ENCODE results near the gene CFAP20. TPM values are rescaled to one million over a fixed set of nuclear protein-coding genes. Genes with fewer than 3 reads are reported as not detected.

Gene CFAP20
- total RNA-seq, result 10 to 100 TPM; 40.7 to 46.7 TPM

GRCh38 chr16:58129097-58129936 is at the start of gene CFAP20:
Gene CFAP20 (minus strand): TSS chr16:58129381. CDS start chr16:58129115, 266 bp downstream.
- DNase-seq, result peak; percentile 97
- peaks cover 7% of the 10 kb centered on the region for H3K36me3 Mint-ChIP-seq (ENCODE audit: low read depth)
- peaks cover 41% of the 10 kb centered on the region for H3K4me1 Mint-ChIP-seq
- CTCF ChIA-PET, result interaction anchor here (0.6 to 1.9 kb wide), 6 partner anchors 9 to 497 kb away, joined by 3 to 5 read pairs (median 3); no protein-coding TSS in a partner anchor
- peak within 1 kb of the TSS; percentile 84 for H3K27ac Mint-ChIP-seq
- H3K27me3 Mint-ChIP-seq, result no peaks in the 10 kb centered on the region
- peak within 1 kb of the TSS; percentile 80 for H3K4me3 Mint-ChIP-seq
- POLR2A ChIA-PET, result interaction anchor here (0.6 to 1.0 kb wide), 6 partner anchors 9 to 944 kb away, joined by 3 to 5 read pairs (median 3); partner anchors contain the start of gene PSME3IP1
- no peaks in the 10 kb centered on the region for H3K9me3 Mint-ChIP-seq

DNA sequence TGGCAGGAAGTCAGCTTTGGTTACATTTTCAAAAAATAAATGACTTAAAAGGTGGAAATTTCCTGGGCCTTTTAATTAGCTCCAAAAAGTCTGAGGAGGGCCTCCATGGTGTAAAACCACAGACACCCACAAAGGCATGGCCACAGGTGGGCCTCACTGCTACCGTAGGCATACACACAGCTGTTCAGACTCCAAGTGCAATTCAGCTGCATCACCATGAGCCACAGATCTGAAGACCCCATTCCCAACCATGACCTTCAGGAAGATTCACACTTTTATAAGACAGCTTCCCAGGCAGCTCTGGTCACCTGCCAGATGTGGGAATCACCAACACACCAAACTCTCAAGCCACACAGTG is 48.2 kb upstream of the CFAP20 start:
- peaks cover 60% of the 10 kb centered on the region for H3K36me3 Mint-ChIP-seq (ENCODE audit: low read depth)
- no peak for DNase-seq
- peak overlapping the region; percentile 81 for H3K27ac Mint-ChIP-seq
- H3K4me1 Mint-ChIP-seq, result peaks cover 28% of the 10 kb centered on the region
- H3K27me3 Mint-ChIP-seq, result no peaks in the 10 kb centered on the region
- ChIA-PET POLR2A (no interaction called here), CTCF (interaction anchor here (1.7 kb wide), 1 partner anchor 12 kb away, joined by 8 read pairs; no protein-coding TSS in a partner anchor)
- no peak overlapping the region for H3K4me3 Mint-ChIP-seq
- no peaks in the 10 kb centered on the region for H3K9me3 Mint-ChIP-seq

GRCh38 chr16:58176608-58177352 is 47.6 kb upstream of the CFAP20 start:
- Mint-ChIP-seq H3K36me3 (ENCODE audit: low read depth) (peaks cover 58% of the 10 kb centered on the region), H3K4me1 (peaks cover 28% of the 10 kb centered on the region), H3K4me3 (no peak overlapping the region), H3K9me3 (no peaks in the 10 kb centered on the region), H3K27me3 (no peaks in the 10 kb centered on the region), H3K27ac (peak overlapping the region; percentile 81)
- peak; percentile 30 for DNase-seq
- CTCF ChIA-PET, result interaction anchor here (1.2 to 1.7 kb wide), 2 partner anchors 13 to 31 kb away, joined by 3 to 8 read pairs; no protein-coding TSS in a partner anchor
- POLR2A ChIA-PET, result no interaction called here

- ChIA-PET POLR2A (no interaction called here), CTCF (interaction anchor here (0.7 kb wide), 1 partner anchor 126 kb away, joined by 3 read pairs; no protein-coding TSS in a partner anchor)
- no peak for DNase-seq
- H3K4me3 Mint-ChIP-seq, result no peak overlapping the region
- no peak overlapping the region for H3K27ac Mint-ChIP-seq
- peaks cover 1% of the 10 kb centered on the region for H3K4me1 Mint-ChIP-seq
- H3K36me3 Mint-ChIP-seq (ENCODE audit: low read depth), result peaks cover 49% of the 10 kb centered on the region
- H3K9me3 Mint-ChIP-seq, result no peaks in the 10 kb centered on the region
- H3K27me3 Mint-ChIP-seq, result no peaks in the 10 kb centered on the region
These were observed 41.0 kb upstream of the CFAP20 start for GRCh38 chr16:58170223-58170622.

DNA sequence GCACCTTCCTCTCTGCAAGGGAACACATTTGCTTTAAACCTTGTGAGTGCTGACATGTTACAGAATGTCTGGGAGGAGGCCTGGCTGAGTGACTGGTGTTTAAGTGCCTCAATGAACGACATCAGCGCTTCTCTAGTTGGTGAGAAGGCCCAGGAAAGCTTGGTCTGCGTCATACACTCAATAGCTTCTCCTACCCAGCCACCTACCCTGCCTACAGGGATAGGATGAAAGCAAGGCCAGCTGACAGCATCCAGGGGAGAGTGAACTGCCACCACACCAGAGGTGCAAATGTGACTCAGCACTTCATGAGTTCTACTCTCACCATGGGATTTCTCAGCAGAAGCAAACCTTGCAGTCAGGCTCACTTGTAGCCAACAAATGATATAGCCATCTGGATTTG is 31.7 kb upstream of the CFAP20 start:
- CTCF ChIA-PET, result no interaction called here
- POLR2A ChIA-PET, result no interaction called here
- H3K27me3 Mint-ChIP-seq, result no peaks in the 10 kb centered on the region
- H3K4me1 Mint-ChIP-seq, result no peaks in the 10 kb centered on the region
- DNase-seq, result no peak
- peaks cover 44% of the 10 kb centered on the region for H3K36me3 Mint-ChIP-seq (ENCODE audit: low read depth)
- H3K9me3 Mint-ChIP-seq, result no peaks in the 10 kb centered on the region
- no peak overlapping the region for H3K4me3 Mint-ChIP-seq
- H3K27ac Mint-ChIP-seq, result no peak overlapping the region

DNA sequence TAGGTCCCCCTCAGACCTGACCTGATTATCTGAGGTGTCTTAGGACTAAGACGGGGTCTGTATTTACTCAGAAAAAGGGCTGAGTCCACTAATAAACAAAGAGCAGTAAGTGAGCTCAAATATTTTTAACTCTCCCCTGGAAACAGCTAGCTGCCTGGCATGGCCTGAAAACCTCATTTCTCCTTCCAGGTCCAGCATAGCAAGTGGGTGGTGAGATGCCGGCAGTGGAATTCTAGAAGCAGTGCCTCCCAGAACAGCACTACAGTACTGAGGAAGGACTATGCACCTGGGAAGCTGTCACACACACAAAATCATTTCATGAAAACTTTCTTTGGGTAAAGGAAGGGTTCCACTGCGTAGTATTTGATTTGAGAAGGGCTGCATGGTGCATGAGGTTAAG is 29.5 kb upstream of the CFAP20 start:
- DNase-seq, result no peak
- Mint-ChIP-seq H3K36me3 (ENCODE audit: low read depth) (peaks cover 24% of the 10 kb centered on the region), H3K9me3 (no peaks in the 10 kb centered on the region), H3K27ac (no peak overlapping the region), H3K4me1 (no peaks in the 10 kb centered on the region), H3K4me3 (no peak overlapping the region), H3K27me3 (no peaks in the 10 kb centered on the region)
- ChIA-PET CTCF (no interaction called here), POLR2A (no interaction called here)

DNA sequence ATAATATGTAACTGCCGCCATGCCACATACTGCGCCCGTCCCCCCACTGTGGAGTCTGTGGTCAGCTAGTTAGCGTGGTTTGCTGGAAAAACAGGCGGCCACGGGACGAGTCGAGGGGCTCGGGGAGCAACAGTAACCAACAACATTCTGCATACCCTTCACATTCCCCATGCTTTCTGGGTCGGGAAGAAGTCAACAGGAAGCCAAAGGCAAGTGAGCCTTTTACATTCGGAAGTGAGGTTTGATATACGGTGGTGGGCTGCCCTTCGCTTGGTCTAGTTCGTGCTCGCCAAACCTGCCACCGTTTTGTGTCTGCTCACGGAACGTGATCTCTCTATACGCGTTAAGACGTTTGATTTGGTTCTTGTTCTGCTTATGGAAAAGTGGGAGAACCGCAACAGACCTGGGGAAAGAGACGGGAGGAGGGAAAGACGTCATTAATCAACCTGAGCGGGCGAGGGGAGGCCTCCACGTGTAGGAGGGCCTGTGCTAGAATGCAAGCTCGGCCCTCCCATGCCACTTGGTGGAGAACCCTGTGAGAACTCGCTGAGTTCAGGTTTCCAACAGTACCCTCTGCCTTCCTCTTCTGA is 28.9 kb upstream of the CFAP20 start:
- no peaks in the 10 kb centered on the region for H3K9me3 Mint-ChIP-seq
- CTCF ChIA-PET, result interaction anchor here (0.6 to 1.1 kb wide), 2 partner anchors 10 to 26 kb away, joined by 3 to 4 read pairs; no protein-coding TSS in a partner anchor
- no peak overlapping the region for H3K27ac Mint-ChIP-seq
- no peaks in the 10 kb centered on the region for H3K4me1 Mint-ChIP-seq
- no peak for DNase-seq
- H3K27me3 Mint-ChIP-seq, result no peaks in the 10 kb centered on the region
- POLR2A ChIA-PET, result no interaction called here
- H3K36me3 Mint-ChIP-seq (ENCODE audit: low read depth), result peaks cover 19% of the 10 kb centered on the region
- H3K4me3 Mint-ChIP-seq, result no peak overlapping the region

DNA sequence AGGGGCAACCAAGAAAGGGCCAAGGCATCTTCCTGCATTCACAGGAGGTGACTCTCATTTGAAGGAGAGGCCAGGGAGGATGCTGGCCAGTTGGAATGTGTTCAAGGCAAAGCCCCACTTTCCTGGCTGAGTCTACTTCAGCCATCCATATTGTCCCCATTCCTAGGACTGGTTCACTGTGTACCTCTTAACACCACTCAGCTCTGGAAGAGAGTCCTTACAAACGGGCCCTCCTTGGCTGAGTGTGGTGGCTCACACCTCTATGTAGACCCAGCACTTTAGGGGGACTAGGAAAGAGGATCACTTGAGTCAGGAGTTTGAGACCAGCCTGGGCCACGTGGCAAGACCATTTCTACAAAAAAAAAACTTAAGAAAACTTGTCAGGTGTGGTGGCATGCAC is 28.1 kb upstream of the CFAP20 start:
- POLR2A ChIA-PET, result no interaction called here
- peaks cover 13% of the 10 kb centered on the region for H3K36me3 Mint-ChIP-seq (ENCODE audit: low read depth)

GRCh38 chr16:58155839-58156238 is 26.7 kb upstream of the CFAP20 start:
- Mint-ChIP-seq H3K36me3 (ENCODE audit: low read depth) (peaks cover 10% of the 10 kb centered on the region), H3K4me1 (no peaks in the 10 kb centered on the region), H3K9me3 (no peaks in the 10 kb centered on the region), H3K27me3 (no peaks in the 10 kb centered on the region), H3K4me3 (no peak overlapping the region), H3K27ac (no peak overlapping the region)
- CTCF ChIA-PET, result interaction anchor here (0.8 kb wide), 1 partner anchor 18 kb away, joined by 3 read pairs; no protein-coding TSS in a partner anchor
- DNase-seq, result no peak
- POLR2A ChIA-PET, result no interaction called here

More for the DNA sequence above, 28.1 kb upstream of the CFAP20 start:
- Mint-ChIP-seq H3K4me1 (no peaks in the 10 kb centered on the region), H3K27ac (no peak overlapping the region), H3K4me3 (no peak overlapping the region), H3K27me3 (no peaks in the 10 kb centered on the region), H3K9me3 (no peaks in the 10 kb centered on the region)
- no peak for DNase-seq
- CTCF ChIA-PET, result interaction anchor here (1.1 kb wide), 2 partner anchors 12 to 27 kb away, joined by 3 read pairs; no protein-coding TSS in a partner anchor

GRCh38 chr16:58154345-58154744 is 25.2 kb upstream of the CFAP20 start:
- H3K4me1 Mint-ChIP-seq, result no peaks in the 10 kb centered on the region
- H3K36me3 Mint-ChIP-seq (ENCODE audit: low read depth), result peaks cover 2% of the 10 kb centered on the region
- no peak overlapping the region for H3K4me3 Mint-ChIP-seq
- H3K9me3 Mint-ChIP-seq, result no peaks in the 10 kb centered on the region
- DNase-seq, result no peak
- no peak overlapping the region for H3K27ac Mint-ChIP-seq
- CTCF ChIA-PET, result interaction anchor here (0.7 to 1.0 kb wide), 3 partner anchors 9 to 335 kb away, joined by 3 read pairs; no protein-coding TSS in a partner anchor
- H3K27me3 Mint-ChIP-seq, result no peaks in the 10 kb centered on the region
- POLR2A ChIA-PET, result no interaction called here

- Mint-ChIP-seq H3K4me3 (no peak overlapping the region), H3K4me1 (no peaks in the 10 kb centered on the region), H3K36me3 (ENCODE audit: low read depth) (no peaks in the 10 kb centered on the region), H3K9me3 (no peaks in the 10 kb centered on the region), H3K27me3 (no peaks in the 10 kb centered on the region), H3K27ac (no peak overlapping the region)
- DNase-seq, result no peak
- ChIA-PET POLR2A (no interaction called here), CTCF (interaction anchor here (0.6 kb wide), 1 partner anchor 45 kb away, joined by 3 read pairs; no protein-coding TSS in a partner anchor)
These were observed 23.2 kb upstream of the CFAP20 start for GRCh38 chr16:58152246-58152868.

GRCh38 chr16:58148526-58148925 is 19.3 kb upstream of the CFAP20 start:
- H3K27ac Mint-ChIP-seq, result no peak overlapping the region
- H3K4me3 Mint-ChIP-seq, result no peak overlapping the region
- POLR2A ChIA-PET, result no interaction called here
- no peaks in the 10 kb centered on the region for H3K9me3 Mint-ChIP-seq
- H3K36me3 Mint-ChIP-seq (ENCODE audit: low read depth), result no peaks in the 10 kb centered on the region
- DNase-seq, result no peak
- H3K4me1 Mint-ChIP-seq, result no peaks in the 10 kb centered on the region
- CTCF ChIA-PET, result interaction anchor here (1.3 kb wide), 1 partner anchor 21 kb away, joined by 3 read pairs; no protein-coding TSS in a partner anchor
- H3K27me3 Mint-ChIP-seq, result no peaks in the 10 kb centered on the region
